ENCODE results near the gene MGARP. TPM values are rescaled to one million over a fixed set of nuclear protein-coding genes. Genes with fewer than 3 reads are reported as not detected.

Gene MGARP
- total RNA-seq, 6 donors from 2014 or later: 0.43 to 0.98 TPM; not detected in 4

- no peaks in the 10 kb centered on the region for H3K27me3 ChIP-seq
- peak within 1 kb of the TSS; percentile 88 to 98 (median 95) for H3K27ac ChIP-seq
- ATAC-seq (ENCODE audit: low FRiP score in 2 of 2): peak; percentile 98 to 99
- TF ChIP-seq POLR2AphosphoS5 (IDR thresholded peaks at IDR 0.05) (peak; percentile 88 to 93), CTCF (IDR thresholded peaks at IDR 0.05) (peak in 2 of 6 experiments; percentile 27 to 38), EP300 (IDR thresholded peaks at IDR 0.05) (no peak), POLR2A (IDR thresholded peaks at IDR 0.05) (peak in 3 of 4 donors; percentile 59 to 90 (median 83))
- WGBS, 2 donors: 0 to 1% methylated on average over 47 to 59 of the region's 61 CpGs
- peaks cover 0 to 13% (median 0%) of the 10 kb centered on the region in 4 donors for H3K36me3 ChIP-seq
- no peaks in the 10 kb centered on the region for H3K9me3 ChIP-seq
- peak within 1 kb of the TSS; percentile 75 to 99 (median 84) for H3K4me3 ChIP-seq
- H3K4me1 ChIP-seq: peaks cover 24 to 40% (median 31%) of the 10 kb centered on the region in 4 donors
- peak; percentile 97 to 99 for DNase-seq
These were observed 21.2 kb upstream of the MGARP start, which contains the start of gene NAA15 for GRCh38 chr4:139301113-139301820. Gene NAA15 (plus strand): TSS chr4:139301505. CDS start chr4:139301778, 273 bp downstream.

DNA sequence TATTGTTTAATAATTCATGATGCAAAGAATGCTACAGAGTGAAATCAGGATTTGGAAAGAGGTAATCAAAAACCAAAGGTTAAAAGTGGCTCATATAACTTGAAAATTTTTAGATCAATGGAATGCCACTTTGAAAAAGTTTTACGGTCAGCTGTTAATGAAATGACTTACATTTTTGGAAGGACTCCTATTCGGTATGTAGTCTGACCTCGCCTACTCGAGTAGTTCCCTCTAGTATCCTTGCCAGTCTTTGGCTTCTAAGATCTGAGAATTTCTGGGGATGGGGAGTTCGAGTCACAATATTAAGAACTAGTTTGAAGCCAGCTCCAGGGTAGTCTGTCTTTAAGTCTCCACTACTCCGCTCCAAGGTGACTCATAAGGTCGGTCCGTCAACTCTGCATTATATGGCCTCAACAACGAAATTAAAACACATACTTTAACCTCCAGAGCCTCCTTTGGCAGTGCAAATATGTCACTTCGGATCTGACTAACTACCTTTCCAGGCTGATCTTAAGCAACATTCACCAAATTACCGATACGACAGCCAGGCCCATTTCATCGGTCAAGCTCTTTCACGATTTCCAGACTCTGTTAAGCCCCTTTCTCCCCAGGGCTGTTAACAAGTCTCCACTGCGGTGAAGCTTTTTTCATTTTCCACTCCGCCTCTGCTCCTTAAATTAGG, 20.5 kb upstream of the MGARP start:
- Histone ChIP-seq H3K4me3 (peak overlapping the region; percentile 9 to 99 (median 76)), H3K27ac (peak overlapping the region; percentile 88 to 98 (median 95)), H3K4me1 (peaks cover 29 to 41% (median 35%) of the 10 kb centered on the region in 4 donors), H3K36me3 (peaks cover 0 to 6% (median 0%) of the 10 kb centered on the region in 4 donors), H3K27me3 (no peaks in the 10 kb centered on the region), H3K9me3 (no peaks in the 10 kb centered on the region)
- DNase-seq: no peak
- TF ChIP-seq CTCF (IDR thresholded peaks at IDR 0.05) (no peak), POLR2AphosphoS5 (IDR thresholded peaks at IDR 0.05) (no peak), POLR2A (IDR thresholded peaks at IDR 0.05) (no peak), EP300 (IDR thresholded peaks at IDR 0.05) (no peak)
- 10 to 12% methylated on average over 16 of the region's 16 CpGs for WGBS, 2 donors
- peak; percentile 13 to 42 for ATAC-seq (ENCODE audit: low FRiP score in 2 of 2)

DNA sequence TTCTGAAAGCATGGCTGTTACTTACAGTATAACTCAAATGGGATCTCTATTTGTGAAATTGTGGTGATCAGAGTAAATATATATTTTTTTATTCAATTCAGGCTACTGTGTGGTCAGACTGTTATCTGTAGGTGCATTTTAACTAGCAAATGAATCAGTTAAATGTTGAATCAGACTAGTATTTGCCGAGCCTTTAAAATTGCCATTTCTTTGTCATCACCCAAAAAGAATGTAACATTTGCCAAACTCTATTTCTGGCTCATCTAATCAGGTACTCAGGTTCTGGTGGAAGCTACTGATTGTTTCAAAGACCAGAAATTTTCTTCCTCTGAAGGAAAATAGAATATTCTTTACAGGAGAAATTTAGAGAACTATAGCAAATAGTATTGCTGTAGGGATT, 19.5 kb upstream of the MGARP start:
- no peak overlapping the region for H3K4me3 ChIP-seq
- no peak for TF ChIP-seq EP300 (IDR thresholded peaks at IDR 0.05)
- TF ChIP-seq POLR2A (IDR thresholded peaks at IDR 0.05): no peak
- TF ChIP-seq POLR2AphosphoS5 (IDR thresholded peaks at IDR 0.05): no peak
- no peak for TF ChIP-seq CTCF (IDR thresholded peaks at IDR 0.05)
- H3K4me1 ChIP-seq: peaks cover 33 to 44% (median 37%) of the 10 kb centered on the region in 4 donors
- ATAC-seq (ENCODE audit: low FRiP score in 2 of 2) (no peak), DNase-seq (no peak)
- H3K27ac ChIP-seq: peak overlapping the region in 1 of 4 donors; percentile 95
- no peaks in the 10 kb centered on the region for H3K27me3 ChIP-seq
- no peaks in the 10 kb centered on the region for H3K9me3 ChIP-seq
- H3K36me3 ChIP-seq: peaks cover 0 to under 1% (median 0%) of the 10 kb centered on the region in 4 donors
- 65 to 67% methylated on average over 1 of the region's 1 CpG for WGBS, 2 donors

GRCh38 chr4:139297001-139297410, 17.0 kb upstream of the MGARP start:
- Histone ChIP-seq H3K4me3 (no peak overlapping the region), H3K4me1 (peaks cover 22 to 36% (median 30%) of the 10 kb centered on the region in 4 donors), H3K36me3 (peaks cover 0 to 16% (median 7%) of the 10 kb centered on the region in 4 donors), H3K27ac (no peak overlapping the region), H3K27me3 (no peaks in the 10 kb centered on the region), H3K9me3 (no peaks in the 10 kb centered on the region)
- TF ChIP-seq POLR2A (IDR thresholded peaks at IDR 0.05) (no peak), EP300 (IDR thresholded peaks at IDR 0.05) (no peak), POLR2AphosphoS5 (IDR thresholded peaks at IDR 0.05) (no peak), CTCF (IDR thresholded peaks at IDR 0.05) (no peak)
- ATAC-seq (ENCODE audit: low FRiP score in 2 of 2): no peak
- no peak for DNase-seq
- 78 to 90% methylated on average over 2 of the region's 2 CpGs for WGBS, 2 donors
